Stimulated activated naive CD8-positive, alpha-beta T cell treated with anti-CD3 and anti-CD28 coated beads, Interleukin-15, amount 100 ng/mL, for 72 hours (primary cell): Measurements from ENCODE around the gene ZNF804B.

Source experiments
- ATAC-seq: fragments of 150-1000 bp; cut with Tn5 transposase; 2 replicates; pipeline ENCODE4 v1.10.0; 2021; ENCODE audit warnings: mild to moderate bottlenecking, moderate library complexity
- DNase-seq, 2 donors: peaks; one replicate each; pipeline ENCODE4 v3.0.0; 2021 to 2022
- H3K27ac Mint-ChIP-seq, 2 donors: one replicate each; pipeline ENCODE4 v1.8.0; 2022; ENCODE audit warnings: mild to moderate bottlenecking in 2 of 2, mixed read lengths in 2 of 2, moderate library complexity in 2 of 2
- H3K27me3 Mint-ChIP-seq: one replicate; pipeline ENCODE4 v1.8.0; 2022; ENCODE audit warnings: mixed read lengths
- H3K4me1 Mint-ChIP-seq: one replicate; pipeline ENCODE4 v1.8.0; 2022; ENCODE audit warnings: mild to moderate bottlenecking, mixed read lengths
- H3K4me3 Mint-ChIP-seq, 2 donors: one replicate each; pipeline ENCODE4 v1.8.0; 2022; ENCODE audit warnings: mild to moderate bottlenecking in 2 of 2, mixed read lengths in 2 of 2, moderate library complexity in 1 of 2
- H3K9me3 Mint-ChIP-seq, 2 donors: one replicate each; pipeline ENCODE4 v1.8.0; 2022; ENCODE audit warnings: mixed read lengths in 2 of 2

The ZNF804B gene

DNA sequence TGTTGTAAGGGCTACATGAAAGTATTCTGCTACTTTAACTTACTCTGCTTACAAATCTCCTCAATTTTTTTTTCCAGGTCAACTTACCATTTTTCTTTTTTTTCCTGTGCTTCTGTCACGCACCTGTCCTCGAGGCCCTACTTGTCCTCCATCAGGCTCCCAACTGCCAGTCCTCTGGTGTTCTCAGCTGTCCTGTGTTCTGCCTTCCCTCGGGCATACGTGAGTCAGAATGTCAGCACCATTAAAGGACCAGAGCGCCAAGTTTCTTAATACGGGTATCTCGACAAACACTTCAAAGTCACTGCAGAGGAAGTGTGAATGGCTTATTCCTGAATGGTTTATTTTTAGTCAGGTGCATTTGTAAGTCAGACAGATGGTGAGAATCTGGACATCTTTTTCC is 36.1 kb downstream of the ZNF804B start, which contains the start of gene TEX47:
Gene TEX47, minus strand, starts transcription at position 185 of the 400 bp plus-strand sequence. CDS start 795 bp downstream, outside the sequence.
- Mint-ChIP-seq H3K4me1 (no peaks in the 10 kb centered on the region), H3K9me3 (no peaks in the 10 kb centered on the region), H3K27me3 (no peaks in the 10 kb centered on the region), H3K4me3 (no peak within 1 kb of the TSS), H3K27ac (no peak within 1 kb of the TSS)
- ATAC-seq (no peak), DNase-seq (no peak)

DNA sequence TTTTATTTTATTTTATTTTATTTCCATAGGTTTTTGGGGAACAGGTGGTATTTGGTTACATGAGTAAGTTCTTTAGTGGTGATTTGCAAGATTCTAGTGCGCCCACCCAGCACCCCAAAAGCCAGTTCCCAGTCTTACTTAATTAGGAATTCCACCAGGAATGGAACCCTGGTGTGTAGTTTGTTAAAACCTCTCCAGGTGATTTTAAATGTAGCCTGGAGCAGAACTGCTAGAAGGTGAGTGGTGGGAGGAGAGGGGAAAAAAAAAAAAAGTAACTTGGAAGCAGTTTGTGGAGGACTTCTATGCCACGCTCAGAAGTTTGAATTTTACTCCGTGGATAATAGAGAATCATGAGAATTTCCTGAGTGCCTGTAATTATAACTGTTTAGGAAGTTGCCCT is 41.5 kb downstream of the ZNF804B start:
- DNase-seq (no peak), ATAC-seq (no peak)
- Mint-ChIP-seq H3K27ac (no peak overlapping the region), H3K4me1 (no peaks in the 10 kb centered on the region), H3K4me3 (no peak overlapping the region), H3K27me3 (no peaks in the 10 kb centered on the region), H3K9me3 (no peaks in the 10 kb centered on the region)

GRCh38 chr7:88806280-88807037 is 47.0 kb downstream of the ZNF804B start:
- Mint-ChIP-seq H3K4me1 (no peaks in the 10 kb centered on the region), H3K4me3 (no peak overlapping the region), H3K27me3 (no peaks in the 10 kb centered on the region), H3K9me3 (no peaks in the 10 kb centered on the region), H3K27ac (no peak overlapping the region)
- DNase-seq (no peak), ATAC-seq (no peak)

- Mint-ChIP-seq H3K27ac (no peak overlapping the region), H3K27me3 (no peaks in the 10 kb centered on the region), H3K4me1 (no peaks in the 10 kb centered on the region), H3K9me3 (peaks cover 2 to 4% of the 10 kb centered on the region in 2 donors), H3K4me3 (no peak overlapping the region)
- DNase-seq (no peak), ATAC-seq (no peak)
These were observed 59.1 kb downstream of the ZNF804B start for GRCh38 chr7:88818552-88818951.

GRCh38 chr7:88826222-88826621 is 66.7 kb downstream of the ZNF804B start:
- peaks cover 12 to 16% of the 10 kb centered on the region in 2 donors for H3K9me3 Mint-ChIP-seq
- H3K27ac Mint-ChIP-seq: no peak overlapping the region
- no peak for ATAC-seq
- H3K4me3 Mint-ChIP-seq: no peak overlapping the region
- no peaks in the 10 kb centered on the region for H3K27me3 Mint-ChIP-seq
- no peaks in the 10 kb centered on the region for H3K4me1 Mint-ChIP-seq
- no peak for DNase-seq

DNA sequence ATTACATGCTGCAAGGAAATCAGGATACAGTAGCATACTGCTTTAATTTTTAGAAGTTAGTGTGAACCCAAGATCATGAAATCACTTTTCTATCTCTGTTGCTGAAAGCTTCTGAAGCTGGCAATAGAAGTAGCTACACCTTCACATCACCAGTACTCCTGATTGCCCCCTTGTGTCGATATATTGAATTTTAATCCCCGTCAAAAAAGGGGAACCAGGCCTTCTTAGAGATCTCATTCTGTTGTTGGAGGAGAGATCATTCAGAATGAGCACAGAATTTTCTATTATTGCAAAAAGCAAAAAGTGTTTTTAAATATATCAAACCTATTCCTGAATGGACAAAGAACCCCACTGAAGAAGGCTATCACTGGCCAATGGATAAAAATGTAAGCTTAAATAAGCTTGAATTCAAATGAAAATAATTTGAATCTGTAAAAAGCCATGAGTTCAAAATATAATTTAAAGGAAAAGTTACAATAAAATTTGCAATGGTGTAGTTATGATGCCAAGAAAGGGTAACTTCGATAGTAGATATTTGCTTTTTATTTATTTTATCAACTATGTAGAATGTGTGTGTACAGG is 75.7 kb downstream of the ZNF804B start:
- no peak for DNase-seq
- Mint-ChIP-seq H3K4me3 (no peak overlapping the region), H3K9me3 (no peaks in the 10 kb centered on the region), H3K4me1 (no peaks in the 10 kb centered on the region), H3K27ac (no peak overlapping the region), H3K27me3 (no peaks in the 10 kb centered on the region)
- ATAC-seq: no peak

DNA sequence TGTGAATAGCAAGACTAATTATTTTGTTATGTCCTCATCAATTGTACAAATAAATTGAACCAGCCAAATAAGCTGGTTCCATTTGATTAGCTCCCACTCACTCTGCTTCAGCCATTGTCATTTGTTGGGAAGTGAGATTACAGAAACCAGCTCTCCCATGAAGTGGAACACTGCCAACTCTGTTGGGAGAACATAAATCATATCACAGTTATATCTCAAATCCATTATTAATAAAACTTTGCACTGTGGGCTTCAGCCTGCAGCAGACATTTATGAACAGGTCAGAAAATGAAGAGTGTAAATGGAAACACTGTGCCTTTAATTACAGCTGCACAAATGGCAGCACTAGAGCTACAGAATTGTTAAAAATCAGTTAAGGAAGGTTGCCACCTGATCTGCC is 82.7 kb downstream of the ZNF804B start:
- H3K4me3 Mint-ChIP-seq: no peak overlapping the region
- H3K9me3 Mint-ChIP-seq: no peaks in the 10 kb centered on the region
- ATAC-seq (no peak), DNase-seq (no peak)
- peaks cover 7% of the 10 kb centered on the region for H3K27me3 Mint-ChIP-seq
- H3K27ac Mint-ChIP-seq: no peak overlapping the region
- H3K4me1 Mint-ChIP-seq: no peaks in the 10 kb centered on the region

DNA sequence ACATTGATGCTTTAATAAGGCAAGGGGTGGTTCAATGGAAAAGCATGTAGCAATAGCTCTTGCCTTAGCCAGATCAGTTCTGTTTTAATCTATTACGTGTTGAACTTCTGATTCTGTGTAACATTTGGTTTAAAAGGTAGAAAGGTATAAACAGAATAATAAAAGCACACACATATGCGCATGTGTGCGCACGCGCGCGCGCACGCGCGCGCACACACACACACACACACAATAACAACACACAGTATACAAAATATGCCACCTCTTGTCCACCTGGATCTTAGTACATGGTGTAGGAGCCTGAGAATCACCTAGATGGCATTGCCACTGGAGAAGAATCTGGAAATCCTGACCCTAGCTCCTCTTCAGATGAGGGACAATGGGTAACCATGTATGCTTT is 85.6 kb downstream of the ZNF804B start:
- Mint-ChIP-seq H3K4me1 (no peaks in the 10 kb centered on the region), H3K27ac (no peak overlapping the region), H3K4me3 (no peak overlapping the region), H3K27me3 (peaks cover 7% of the 10 kb centered on the region), H3K9me3 (no peaks in the 10 kb centered on the region)
- DNase-seq: no peak
- no peak for ATAC-seq

DNA sequence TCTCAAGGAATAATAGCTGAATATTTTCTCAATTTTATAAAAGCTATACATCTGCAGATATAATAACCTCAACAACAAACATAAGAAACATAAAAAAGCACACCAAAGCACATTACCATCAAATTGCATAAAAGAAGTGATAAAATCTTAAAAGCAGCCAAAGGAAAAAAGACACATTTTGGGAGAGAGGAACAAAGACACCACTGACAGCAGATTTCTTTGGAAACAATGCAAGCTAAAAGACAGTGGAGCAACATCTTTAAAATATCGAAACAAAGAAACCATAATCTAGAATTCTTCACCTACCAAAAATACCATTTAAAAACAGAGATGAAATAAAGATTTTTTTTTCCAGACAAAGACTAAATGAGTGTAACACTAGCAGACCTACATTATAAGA is 91.7 kb downstream of the ZNF804B start:
- H3K9me3 Mint-ChIP-seq: peaks cover 0 to 4% of the 10 kb centered on the region in 2 donors
- H3K4me3 Mint-ChIP-seq: no peak overlapping the region
- ATAC-seq (no peak), DNase-seq (no peak)
- H3K4me1 Mint-ChIP-seq: no peaks in the 10 kb centered on the region
- no peak overlapping the region for H3K27ac Mint-ChIP-seq
- H3K27me3 Mint-ChIP-seq: no peaks in the 10 kb centered on the region

DNA sequence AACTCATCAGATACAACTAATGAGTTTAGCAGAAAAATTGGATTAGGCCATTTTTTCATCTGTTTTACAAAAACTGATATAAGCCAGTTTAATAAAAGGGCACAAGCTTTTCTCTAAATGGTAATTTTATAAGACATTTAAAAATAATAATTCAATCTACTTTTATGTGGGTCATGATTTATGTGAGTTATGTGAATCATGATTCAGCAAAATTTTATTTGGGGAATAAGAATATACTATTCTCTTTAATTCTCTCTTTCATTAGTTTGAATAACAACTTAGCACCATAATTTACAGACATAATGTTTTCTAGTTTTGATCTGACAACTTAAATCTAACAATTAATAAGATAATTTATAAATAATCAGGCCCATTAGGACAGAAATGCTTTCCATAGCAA is 99.8 kb downstream of the ZNF804B start:
- Mint-ChIP-seq H3K27me3 (no peaks in the 10 kb centered on the region), H3K4me1 (no peaks in the 10 kb centered on the region), H3K9me3 (peaks cover 0 to 4% of the 10 kb centered on the region in 2 donors), H3K27ac (no peak overlapping the region), H3K4me3 (no peak overlapping the region)
- DNase-seq (no peak), ATAC-seq (no peak)

- Mint-ChIP-seq H3K4me1 (no peaks in the 10 kb centered on the region), H3K4me3 (no peak overlapping the region), H3K27me3 (no peaks in the 10 kb centered on the region), H3K27ac (no peak overlapping the region), H3K9me3 (peaks cover 0 to 5% of the 10 kb centered on the region in 2 donors)
- no peak for DNase-seq
- ATAC-seq: no peak
These were observed 106.9 kb downstream of the ZNF804B start for GRCh38 chr7:88866265-88866863.

DNA sequence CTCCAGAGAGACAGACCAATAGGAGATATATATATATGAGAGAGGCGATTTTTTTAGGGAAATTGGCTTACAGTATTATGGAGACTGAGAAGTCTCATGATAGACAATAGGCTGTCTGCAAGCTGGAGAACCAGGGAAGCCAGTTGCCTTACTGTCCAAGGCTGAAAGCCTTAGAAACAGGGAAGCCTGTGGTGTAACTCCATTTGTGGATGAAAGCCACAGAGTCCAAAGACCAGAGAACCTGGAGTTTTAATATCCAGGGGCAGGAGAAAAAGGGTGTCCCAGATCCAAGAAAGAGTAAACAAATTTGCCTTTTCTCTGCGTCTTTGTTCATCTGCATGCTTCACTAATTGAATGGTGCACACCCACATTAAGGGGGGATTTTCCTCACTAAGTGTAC is 107.7 kb downstream of the ZNF804B start:
- H3K27me3 Mint-ChIP-seq: no peaks in the 10 kb centered on the region
- no peak overlapping the region for H3K27ac Mint-ChIP-seq
- H3K4me3 Mint-ChIP-seq: no peak overlapping the region
- peaks cover 0 to 5% of the 10 kb centered on the region in 2 donors for H3K9me3 Mint-ChIP-seq
- H3K4me1 Mint-ChIP-seq: no peaks in the 10 kb centered on the region
- ATAC-seq (no peak), DNase-seq (no peak)

- H3K27me3 Mint-ChIP-seq: no peaks in the 10 kb centered on the region
- ATAC-seq (no peak), DNase-seq (no peak)
- H3K4me1 Mint-ChIP-seq: no peaks in the 10 kb centered on the region
- H3K9me3 Mint-ChIP-seq: peaks cover 0 to 5% of the 10 kb centered on the region in 2 donors
- H3K27ac Mint-ChIP-seq: no peak overlapping the region
- H3K4me3 Mint-ChIP-seq: no peak overlapping the region
These were observed 109.0 kb downstream of the ZNF804B start for GRCh38 chr7:88868456-88868855.

DNA sequence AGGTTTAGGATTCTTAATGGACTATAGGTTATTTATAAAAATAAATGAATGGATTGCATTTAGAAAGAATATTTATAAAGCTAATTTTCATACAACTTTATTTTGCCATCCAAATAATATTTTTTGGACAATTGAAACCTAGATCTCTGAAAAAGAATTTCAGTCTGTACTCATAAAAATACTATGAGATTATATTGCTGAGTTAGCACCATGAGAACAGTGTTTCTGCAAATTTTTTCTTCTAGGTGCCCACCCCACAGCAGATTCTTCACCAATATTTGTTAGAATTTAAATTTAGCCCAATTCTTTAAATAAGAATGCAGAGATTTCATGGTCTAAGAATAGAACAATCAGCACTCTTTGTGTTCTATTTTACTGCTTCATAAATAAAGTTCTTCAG is 121.6 kb downstream of the ZNF804B start:
- no peak overlapping the region for H3K27ac Mint-ChIP-seq
- H3K4me3 Mint-ChIP-seq: no peak overlapping the region
- H3K9me3 Mint-ChIP-seq: no peaks in the 10 kb centered on the region
- DNase-seq (no peak), ATAC-seq (no peak)
- no peaks in the 10 kb centered on the region for H3K27me3 Mint-ChIP-seq
- no peaks in the 10 kb centered on the region for H3K4me1 Mint-ChIP-seq

DNA sequence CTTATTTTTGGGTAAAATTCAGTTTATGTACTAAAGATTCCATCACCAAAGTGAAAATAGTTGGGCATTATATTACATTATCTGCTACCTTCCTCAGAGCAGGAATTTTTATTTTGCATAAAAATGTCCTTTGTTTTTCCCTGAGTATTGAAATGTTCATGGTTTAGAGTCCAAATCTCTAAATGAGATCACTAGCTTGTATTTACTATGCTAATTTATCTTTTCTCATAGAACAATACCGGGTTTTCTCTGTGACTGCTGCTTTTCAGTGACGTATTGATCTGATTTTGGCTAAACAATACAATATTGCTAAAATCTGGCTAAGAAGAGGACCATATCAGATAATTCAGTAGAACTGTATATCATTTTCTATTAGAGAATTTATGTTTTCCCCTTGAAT is 125.6 kb downstream of the ZNF804B start:
- peaks cover 0 to 7% of the 10 kb centered on the region in 2 donors for H3K9me3 Mint-ChIP-seq
- H3K4me3 Mint-ChIP-seq: no peak overlapping the region
- no peaks in the 10 kb centered on the region for H3K4me1 Mint-ChIP-seq
- no peak for DNase-seq
- ATAC-seq: no peak
- no peaks in the 10 kb centered on the region for H3K27me3 Mint-ChIP-seq
- no peak overlapping the region for H3K27ac Mint-ChIP-seq

DNA sequence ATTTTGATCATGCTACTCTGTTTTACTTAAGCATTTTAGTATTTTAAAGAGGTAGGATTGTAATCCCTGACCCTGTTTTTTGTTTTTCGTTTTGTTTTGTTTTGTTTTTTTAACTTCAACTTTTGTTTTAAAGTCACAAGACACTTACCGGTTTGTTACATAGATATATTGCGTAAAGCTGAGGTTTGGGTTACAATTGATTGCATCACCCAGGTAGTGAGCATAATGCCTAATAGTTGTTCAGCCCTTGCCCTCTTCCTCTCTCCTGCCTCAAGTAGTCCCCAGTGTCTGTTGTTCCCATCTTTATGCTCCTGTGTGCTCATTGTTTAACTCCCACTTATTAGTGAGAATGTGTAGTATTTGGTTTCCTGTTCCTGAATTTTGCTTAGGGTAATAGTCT is 129.2 kb downstream of the ZNF804B start:
- no peak for ATAC-seq
- H3K4me3 Mint-ChIP-seq: no peak overlapping the region
- no peaks in the 10 kb centered on the region for H3K27me3 Mint-ChIP-seq
- H3K27ac Mint-ChIP-seq: peak overlapping the region in 1 of 2 donors; percentile 60
- peaks cover 0 to 7% of the 10 kb centered on the region in 2 donors for H3K9me3 Mint-ChIP-seq
- no peaks in the 10 kb centered on the region for H3K4me1 Mint-ChIP-seq
- DNase-seq: no peak
